HG03439 (cell line): ENCODE measurements around the gene TPBG.
"Not testable (repeated sequence)": the region's sequence is repeated elsewhere in the genome, so short reads cannot be mapped to it uniquely, and the experiment has no call there.

Experiments
- ATAC-seq: cut with Tn5 transposase; IDR thresholded peaks from one replicate; pipeline ENCODE4 v1.9.1; 2021; ENCODE audit warnings: mild to moderate bottlenecking, moderate library complexity; ENCODE audit not compliant: unreplicated experiment

The TPBG gene

GRCh38 chr6:82372656-82373055 lies 9.0 kb downstream of the TPBG start:
- no peak for ATAC-seq

GRCh38 chr6:82374516-82374915 lies 10.9 kb downstream of the TPBG start:
- no peak for ATAC-seq

- no peak for ATAC-seq
Observed at GRCh38 chr6:82376636-82377035, 13.0 kb downstream of the TPBG start.

GRCh38 chr6:82380566-82381185 lies 17.1 kb downstream of the TPBG start:
- no peak for ATAC-seq

- peak; percentile 89 for ATAC-seq
Observed at GRCh38 chr6:82381278-82381677, 17.7 kb downstream of the TPBG start.

- ATAC-seq: no peak
Observed at GRCh38 chr6:82385102-82385501, 21.5 kb downstream of the TPBG start.

GRCh38 chr6:82385546-82385945 lies 21.9 kb downstream of the TPBG start:
- no peak for ATAC-seq

GRCh38 chr6:82385961-82386360 lies 22.3 kb downstream of the TPBG start:
- ATAC-seq: no peak

- not testable (repeated sequence) for ATAC-seq
Observed at GRCh38 chr6:82394770-82395169, 31.2 kb downstream of the TPBG start.

GRCh38 chr6:82396964-82397751 lies 33.5 kb downstream of the TPBG start:
- no peak for ATAC-seq

GRCh38 chr6:82397962-82398692 lies 34.5 kb downstream of the TPBG start:
- ATAC-seq: no peak

- no peak for ATAC-seq
Observed at GRCh38 chr6:82408952-82409431, 45.4 kb downstream of the TPBG start.

- no peak for ATAC-seq
Observed at GRCh38 chr6:82410151-82410648, 46.6 kb downstream of the TPBG start.

GRCh38 chr6:82413868-82414267 lies 50.3 kb downstream of the TPBG start:
- ATAC-seq: no peak

GRCh38 chr6:82415820-82416219 lies 52.2 kb downstream of the TPBG start:
- no peak for ATAC-seq

- no peak for ATAC-seq
Observed at GRCh38 chr6:82416346-82416745, 52.7 kb downstream of the TPBG start.
